ENCODE data around the gene EPSTI1.

GRCh38 chr13:42899266-42899665, 92.8 kb downstream of the EPSTI1 start:
- TF ChIP-seq JUNB (IDR thresholded peaks at IDR 0.05) = no peak
- TF ChIP-seq CBX8 (IDR thresholded peaks at IDR 0.05) = no peak
- TF ChIP-seq, protein P1, sequence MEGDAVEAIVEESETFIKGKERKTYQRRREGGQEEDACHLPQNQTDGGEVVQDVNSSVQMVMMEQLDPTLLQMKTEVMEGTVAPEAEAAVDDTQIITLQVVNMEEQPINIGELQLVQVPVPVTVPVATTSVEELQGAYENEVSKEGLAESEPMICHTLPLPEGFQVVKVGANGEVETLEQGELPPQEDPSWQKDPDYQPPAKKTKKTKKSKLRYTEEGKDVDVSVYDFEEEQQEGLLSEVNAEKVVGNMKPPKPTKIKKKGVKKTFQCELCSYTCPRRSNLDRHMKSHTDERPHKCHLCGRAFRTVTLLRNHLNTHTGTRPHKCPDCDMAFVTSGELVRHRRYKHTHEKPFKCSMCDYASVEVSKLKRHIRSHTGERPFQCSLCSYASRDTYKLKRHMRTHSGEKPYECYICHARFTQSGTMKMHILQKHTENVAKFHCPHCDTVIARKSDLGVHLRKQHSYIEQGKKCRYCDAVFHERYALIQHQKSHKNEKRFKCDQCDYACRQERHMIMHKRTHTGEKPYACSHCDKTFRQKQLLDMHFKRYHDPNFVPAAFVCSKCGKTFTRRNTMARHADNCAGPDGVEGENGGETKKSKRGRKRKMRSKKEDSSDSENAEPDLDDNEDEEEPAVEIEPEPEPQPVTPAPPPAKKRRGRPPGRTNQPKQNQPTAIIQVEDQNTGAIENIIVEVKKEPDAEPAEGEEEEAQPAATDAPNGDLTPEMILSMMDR (IDR thresholded peaks at IDR 0.05) = no peak
- TF ChIP-seq JUN (IDR thresholded peaks at IDR 0.05) = no peak
- no peak for TF ChIP-seq HDAC2 (IDR thresholded peaks at IDR 0.05)
- no peak for TF ChIP-seq CHD2 (IDR thresholded peaks at IDR 0.05; ENCODE audit: low read length, partially characterized antibody)
- TF ChIP-seq POLR2A (IDR thresholded peaks at IDR 0.05; ENCODE audit: low read length) = no peak
- TF ChIP-seq MAX (IDR thresholded peaks at IDR 0.05) = no peak
- TF ChIP-seq ZFP36 (IDR thresholded peaks at IDR 0.05; ENCODE audit: borderline replicate concordance, partially characterized antibody) = no peak
- no peak for TF ChIP-seq CEBPB (IDR thresholded peaks at IDR 0.05)
- TF ChIP-seq, protein P2, sequence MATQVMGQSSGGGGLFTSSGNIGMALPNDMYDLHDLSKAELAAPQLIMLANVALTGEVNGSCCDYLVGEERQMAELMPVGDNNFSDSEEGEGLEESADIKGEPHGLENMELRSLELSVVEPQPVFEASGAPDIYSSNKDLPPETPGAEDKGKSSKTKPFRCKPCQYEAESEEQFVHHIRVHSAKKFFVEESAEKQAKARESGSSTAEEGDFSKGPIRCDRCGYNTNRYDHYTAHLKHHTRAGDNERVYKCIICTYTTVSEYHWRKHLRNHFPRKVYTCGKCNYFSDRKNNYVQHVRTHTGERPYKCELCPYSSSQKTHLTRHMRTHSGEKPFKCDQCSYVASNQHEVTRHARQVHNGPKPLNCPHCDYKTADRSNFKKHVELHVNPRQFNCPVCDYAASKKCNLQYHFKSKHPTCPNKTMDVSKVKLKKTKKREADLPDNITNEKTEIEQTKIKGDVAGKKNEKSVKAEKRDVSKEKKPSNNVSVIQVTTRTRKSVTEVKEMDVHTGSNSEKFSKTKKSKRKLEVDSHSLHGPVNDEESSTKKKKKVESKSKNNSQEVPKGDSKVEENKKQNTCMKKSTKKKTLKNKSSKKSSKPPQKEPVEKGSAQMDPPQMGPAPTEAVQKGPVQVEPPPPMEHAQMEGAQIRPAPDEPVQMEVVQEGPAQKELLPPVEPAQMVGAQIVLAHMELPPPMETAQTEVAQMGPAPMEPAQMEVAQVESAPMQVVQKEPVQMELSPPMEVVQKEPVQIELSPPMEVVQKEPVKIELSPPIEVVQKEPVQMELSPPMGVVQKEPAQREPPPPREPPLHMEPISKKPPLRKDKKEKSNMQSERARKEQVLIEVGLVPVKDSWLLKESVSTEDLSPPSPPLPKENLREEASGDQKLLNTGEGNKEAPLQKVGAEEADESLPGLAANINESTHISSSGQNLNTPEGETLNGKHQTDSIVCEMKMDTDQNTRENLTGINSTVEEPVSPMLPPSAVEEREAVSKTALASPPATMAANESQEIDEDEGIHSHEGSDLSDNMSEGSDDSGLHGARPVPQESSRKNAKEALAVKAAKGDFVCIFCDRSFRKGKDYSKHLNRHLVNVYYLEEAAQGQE (IDR thresholded peaks at IDR 0.05) = no peak
- TF ChIP-seq BHLHE40 (IDR thresholded peaks at IDR 0.05; ENCODE audit: low read depth, low read length) = no peak
- TF ChIP-seq ZNF302 (CRISPR knock-in tag; IDR thresholded peaks at IDR 0.05) = no peak

Measured in A549 (cell line).